Gastroesophageal sphincter (tissue), 4 donors: ENCODE measurements around the gene ATF4. TPM values are rescaled to one million over a fixed set of nuclear protein-coding genes. Genes with fewer than 3 reads are reported as not detected.

Experiments
- ATAC-seq: fragments of 150-250 bp; one replicate; pipeline ENCODE4 v1.9.1; 2016; ENCODE audit warnings: mild to moderate bottlenecking, moderate library complexity
- H3K27ac ChIP-seq, 4 donors: fragments of 200-600 bp; sonication (generic) in 3 of 4; 1 replicate in 3 of 4; 2 replicates in 1 of 4; pipeline ENCODE4 v1.5.1; 2016 to 2019
- H3K27me3 ChIP-seq: fragments of 200-600 bp; sonication (generic); one replicate; pipeline ENCODE4 v1.5.1; 2019
- H3K36me3 ChIP-seq, 2 donors: fragments of 200-600 bp; sonication (generic); one replicate each; pipeline ENCODE4 v1.5.1; 2019; ENCODE audit warnings: control low read depth in 1 of 2
- H3K4me1 ChIP-seq, 3 donors: fragments of 200-600 bp; sonication (generic); 1 replicate in 2 of 3; 2 replicates in 1 of 3; pipeline ENCODE4 v1.5.1; 2016 to 2019; ENCODE audit warnings: control low read depth in 2 of 3
- H3K4me3 ChIP-seq, 2 donors: fragments of 200-600 bp; sonication (generic); one replicate each; pipeline ENCODE4 v1.5.1; 2019; ENCODE audit warnings: mild to moderate bottlenecking in 1 of 2, moderate library complexity in 1 of 2
- H3K9me3 ChIP-seq, 3 donors: fragments of 200-600 bp; sonication (generic); one replicate each; pipeline ENCODE4 v1.5.1; 2017 to 2019; ENCODE audit warnings: control low read depth in 2 of 3
- CTCF ChIP-seq, 4 experiments: fragments of 200-600 bp in 2 of 4; fragments of 450-650 bp in 2 of 4; sonication (generic) in 1 of 4; IDR thresholded peaks; one replicate each; pipeline ENCODE4 v1.5.1; 2017 to 2019; ENCODE audit warnings: antibody characterized with exemption in 4 of 4, mild to moderate bottlenecking in 2 of 4, moderate library complexity in 2 of 4
- EP300 ChIP-seq: sonication (generic); formaldehyde crosslinking; IDR thresholded peaks from one replicate; pipeline ENCODE4 v1.6.1; 2017; ENCODE audit warnings: antibody characterized with exemption, mild to moderate bottlenecking
- POLR2A ChIP-seq, 2 donors: fragments of 450-650 bp; IDR thresholded peaks; one replicate each; pipeline ENCODE4 v1.6.1; 2017; ENCODE audit warnings: antibody characterized with exemption in 2 of 2, mild to moderate bottlenecking in 2 of 2, moderate library complexity in 1 of 2
- POLR2AphosphoS5 ChIP-seq: sonication (generic); formaldehyde crosslinking; IDR thresholded peaks from one replicate; pipeline ENCODE4 v1.6.1; 2017; ENCODE audit warnings: antibody characterized with exemption
- WGBS, 2 donors: methylation state at CpG; one replicate each; pipeline ENCODE4 v1.1.5; 2018; ENCODE audit warnings: low coverage in 1 of 2; 5-methylcytosine and 5-hydroxymethylcytosine counted together
- total RNA-seq, 4 donors: library from RNA; depleted of rRNA; stranded (reverse); fragments of >200 nt; gene quantifications; one replicate each; pipeline ENCODE4 v1.1.0, GENCODE V29; 2016

The ATF4 gene
- total RNA-seq, 4 donors from 2014 or later, result 450 to 718 (median 563) TPM

GRCh38 chr22:39498368-39498767, 22.0 kb upstream of the ATF4 start:
- peak overlapping the region in 3 of 4 donors; percentile 17 to 45 (median 37) for H3K27ac ChIP-seq
- H3K9me3 ChIP-seq, result no peaks in the 10 kb centered on the region
- no peak for ATAC-seq

GRCh38 chr22:39498802-39499201, 21.6 kb upstream of the ATF4 start:
- ATAC-seq, result no peak
- 67 to 72% methylated on average over 1 to 3 of the region's 3 CpGs for WGBS, 2 donors
- TF ChIP-seq POLR2AphosphoS5, result no peak
- no peaks in the 10 kb centered on the region for H3K27me3 ChIP-seq
- no peaks in the 10 kb centered on the region for H3K36me3 ChIP-seq
- H3K27ac ChIP-seq, result peak overlapping the region in 1 of 4 donors; percentile 37
- H3K4me1 ChIP-seq, result peaks cover 3 to 58% (median 16%) of the 10 kb centered on the region in 3 donors
- no peaks in the 10 kb centered on the region for H3K9me3 ChIP-seq
- H3K4me3 ChIP-seq, result no peak overlapping the region

More at GRCh38 chr22:39498368-39498767, 22.0 kb upstream of the ATF4 start:
- Histone ChIP-seq H3K27me3 (no peaks in the 10 kb centered on the region), H3K36me3 (no peaks in the 10 kb centered on the region), H3K4me3 (no peak overlapping the region), H3K4me1 (peaks cover 3 to 56% (median 11%) of the 10 kb centered on the region in 3 donors)
- TF ChIP-seq CTCF (IDR thresholded peaks at IDR 0.05) (no peak), EP300 (no peak), POLR2A (IDR thresholded peaks at IDR 0.05) (no peak), POLR2AphosphoS5 (no peak)
- 33 to 57% methylated on average over 1 of the region's 2 CpGs for WGBS, 2 donors

GRCh38 chr22:39500101-39500500, 20.3 kb upstream of the ATF4 start:
- peaks cover 0 to 13% of the 10 kb centered on the region in 2 donors for H3K36me3 ChIP-seq
- 71 to 86% methylated on average over 1 to 2 of the region's 6 CpGs for WGBS, 2 donors
- no peak overlapping the region for H3K4me3 ChIP-seq
- H3K4me1 ChIP-seq, result peaks cover 3 to 69% (median 20%) of the 10 kb centered on the region in 3 donors
- H3K27ac ChIP-seq, result peak overlapping the region in 3 of 4 donors; percentile 84 to 89 (median 85)
- H3K27me3 ChIP-seq, result no peaks in the 10 kb centered on the region
- ATAC-seq, result no peak
- TF ChIP-seq CTCF (IDR thresholded peaks at IDR 0.05) (no peak), EP300 (no peak), POLR2A (IDR thresholded peaks at IDR 0.05) (no peak), POLR2AphosphoS5 (no peak)
- no peaks in the 10 kb centered on the region for H3K9me3 ChIP-seq

- H3K27me3 ChIP-seq, result no peaks in the 10 kb centered on the region
- WGBS, 2 donors, result 27 to 34% methylated on average over 11 of the region's 13 CpGs
- peaks cover 3 to 79% (median 20%) of the 10 kb centered on the region in 3 donors for H3K4me1 ChIP-seq
- H3K36me3 ChIP-seq, result peaks cover 0 to 28% of the 10 kb centered on the region in 2 donors
- peak overlapping the region; percentile 9 to 89 (median 84) for H3K27ac ChIP-seq
- TF ChIP-seq CTCF (IDR thresholded peaks at IDR 0.05) (no peak), POLR2A (IDR thresholded peaks at IDR 0.05) (no peak), POLR2AphosphoS5 (no peak)
- no peak for ATAC-seq
- no peaks in the 10 kb centered on the region for H3K9me3 ChIP-seq
- H3K4me3 ChIP-seq, result peak overlapping the region; percentile 66 to 75
These were observed 18.7 kb upstream of the ATF4 start for GRCh38 chr22:39501644-39502108.

- no peaks in the 10 kb centered on the region for H3K9me3 ChIP-seq
- peak within 1 kb of the TSS; percentile 16 to 89 (median 84) for H3K27ac ChIP-seq
- TF ChIP-seq CTCF (IDR thresholded peaks at IDR 0.05) (peak in 1 of 4 experiments; percentile 18), EP300 (no peak), POLR2AphosphoS5 (peak; percentile 89), POLR2A (IDR thresholded peaks at IDR 0.05) (peak; percentile 7 to 26)
- H3K36me3 ChIP-seq, result peaks cover 0 to 34% of the 10 kb centered on the region in 2 donors
- ATAC-seq, result peak; percentile 98
- H3K27me3 ChIP-seq, result no peaks in the 10 kb centered on the region
- H3K4me1 ChIP-seq, result peaks cover 3 to 76% (median 20%) of the 10 kb centered on the region in 3 donors
- H3K4me3 ChIP-seq, result peak within 1 kb of the TSS; percentile 66 to 75
- no CpG with 5 or more reads among the region's 58 CpGs for WGBS, 2 donors
These were observed 18.1 kb upstream of the ATF4 start, which contains the start of gene MIEF1 for GRCh38 chr22:39502109-39502788. Gene MIEF1, plus strand, starts transcription at chr22:39502290. Its CDS starts 9,005 bp downstream, at chr22:39511295.
